Motor neuron (in vitro differentiated cells): ENCODE data around the gene EFR3B. TPM values are rescaled to one million over a fixed set of nuclear protein-coding genes. Genes with fewer than 3 reads are reported as not detected.
A peak's percentile ranks its signal among the peaks of the same experiment; 100 is the strongest.

Source experiments
- ATAC-seq, 8 experiments: fragments of 200-7000 bp; cut with Tn5 transposase; replicated peaks in 6 of 8; 2 replicates each; pipeline ENCODE4 v1.8.0; 2021; ENCODE audit warnings: mild to moderate bottlenecking in 8 of 8, moderate library complexity in 8 of 8
- H3K27ac ChIP-seq, 2 donors: fragments of 250-450 bp; sonication (Bioruptor Pico); 2 replicates each; pipeline ENCODE4 v1.9.0; 2021; ENCODE audit warnings: antibody characterized with exemption in 2 of 2, mild to moderate bottlenecking in 2 of 2, moderate library complexity in 1 of 2
- H3K4me1 ChIP-seq, 2 donors: fragments of 250-450 bp; sonication (Bioruptor Pico); replicated peaks in 1 of 2; 2 replicates each; pipeline ENCODE4 v1.6.1; 2021; ENCODE audit warnings: antibody characterized with exemption in 2 of 2, mild to moderate bottlenecking in 2 of 2, moderate library complexity in 1 of 2
- H3K4me3 ChIP-seq, 5 donors: fragments of 250-450 bp; sonication (Bioruptor Pico); 2 replicates each; pipeline ENCODE4 v1.9.0; 2021; ENCODE audit warnings: antibody characterized with exemption in 5 of 5, mild to moderate bottlenecking in 5 of 5, moderate library complexity in 4 of 5
- WGBS, 10 experiments: fragments of 450-650 bp; shearing (Covaris generic); methylation state at CpG; one replicate each; pipeline ENCODE4 v1.0.0; 2022; 5-methylcytosine and 5-hydroxymethylcytosine counted together
- in situ Hi-C, 9 experiments: fragments of 400-800 bp; cut with MboI; loops; one replicate each; pipeline ENCODE4 v1.15.0; 2021; ENCODE audit warnings: low sequenced_read_pairs in 9 of 9, low pct_unique_long_range_greater_than_20kb in 2 of 9; ENCODE audit not compliant: unreplicated experiment in 9 of 9
- total RNA-seq, 8 experiments: library from RNA; unstranded; fragments of 300-600 nt; gene quantifications; 2 replicates each; pipeline versions ENCODE4 v1.2.3 to v1.2.4, GENCODE V29; 2022

Gene EFR3B
- total RNA-seq, 8 experiments from 2014 or later, result 12.3 to 30.7 (median 21.1) TPM

DNA sequence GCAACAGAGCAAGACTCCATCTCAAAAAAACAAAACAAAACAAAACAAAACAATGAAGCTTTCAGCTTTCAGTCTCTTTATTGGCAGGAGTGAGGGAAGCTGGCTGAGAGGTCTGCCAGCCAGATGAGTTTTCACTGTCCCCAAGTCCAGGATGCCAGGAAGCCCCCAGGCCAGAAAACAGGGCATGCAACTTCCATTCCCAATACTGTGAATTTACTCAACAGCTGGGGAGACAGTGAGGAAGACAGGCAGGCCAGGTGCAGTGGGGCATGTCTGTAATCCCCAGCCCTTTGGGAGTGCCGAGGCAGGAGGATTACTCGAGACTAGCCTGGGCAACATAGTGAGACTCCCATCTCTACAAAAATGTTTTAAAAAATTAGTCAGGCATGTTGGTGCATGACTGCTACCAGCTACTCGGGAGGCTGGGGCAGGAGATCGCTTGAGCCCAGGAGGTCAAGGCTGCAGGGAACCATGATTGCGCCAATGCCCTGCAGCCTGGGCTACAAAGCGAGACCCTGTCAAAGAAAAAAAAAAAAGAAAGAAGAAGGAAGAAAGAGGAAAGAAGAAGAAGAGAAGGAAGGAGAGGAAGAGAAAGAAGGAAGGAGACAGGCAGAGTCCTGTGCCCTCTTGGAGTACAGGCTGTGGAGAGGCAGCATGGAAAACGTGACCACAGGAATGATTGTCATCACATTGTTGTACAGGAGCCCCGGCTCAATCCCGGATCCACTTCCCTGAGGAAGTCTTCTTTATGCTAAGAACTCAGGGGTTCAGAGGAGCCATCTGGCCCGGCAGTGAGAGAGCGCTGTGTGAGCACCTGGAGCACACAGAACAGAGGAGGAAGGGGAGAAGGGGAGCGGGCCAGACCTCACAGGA, 155.7 kb downstream of the EFR3B start:
- Histone ChIP-seq H3K27ac (no peak overlapping the region), H3K4me3 (no peak overlapping the region), H3K4me1 (peaks cover 0 to 1% of the 10 kb centered on the region in 2 donors)
- WGBS, 10 experiments, result 36 to 87% (median 63%) methylated on average over 2 to 11 of the region's 12 CpGs; no CpG with 5 or more reads in 1 of the 10 experiments
- in situ Hi-C loops, result no loop called here
- peak in 2 of 8 experiments; percentile 16 to 34 for ATAC-seq

DNA sequence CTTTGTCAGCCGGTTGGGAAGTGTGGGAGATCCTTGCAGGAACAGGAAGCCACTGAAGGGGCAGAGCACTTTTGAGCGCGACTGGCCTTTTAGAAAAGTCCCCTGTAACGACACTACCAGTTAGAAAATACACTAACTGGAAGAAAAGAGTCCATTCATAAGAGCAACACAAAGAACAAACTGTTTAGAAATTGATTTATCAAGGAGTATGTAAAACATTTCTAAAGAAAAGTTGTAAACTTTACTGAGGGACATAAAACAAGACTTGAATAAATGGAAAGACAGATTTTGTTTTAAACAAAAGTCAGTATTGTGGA, 156.3 kb downstream of the EFR3B start:
- no peak overlapping the region for H3K4me3 ChIP-seq
- no peak for ATAC-seq
- H3K4me1 ChIP-seq, result no peaks in the 10 kb centered on the region
- in situ Hi-C loops, result no loop called here
- no peak overlapping the region for H3K27ac ChIP-seq
- 0 to 80% (median 48%) methylated on average over 1 to 4 of the region's 4 CpGs; no CpG with 5 or more reads in 3 of the 10 experiments for WGBS, 10 experiments

DNA sequence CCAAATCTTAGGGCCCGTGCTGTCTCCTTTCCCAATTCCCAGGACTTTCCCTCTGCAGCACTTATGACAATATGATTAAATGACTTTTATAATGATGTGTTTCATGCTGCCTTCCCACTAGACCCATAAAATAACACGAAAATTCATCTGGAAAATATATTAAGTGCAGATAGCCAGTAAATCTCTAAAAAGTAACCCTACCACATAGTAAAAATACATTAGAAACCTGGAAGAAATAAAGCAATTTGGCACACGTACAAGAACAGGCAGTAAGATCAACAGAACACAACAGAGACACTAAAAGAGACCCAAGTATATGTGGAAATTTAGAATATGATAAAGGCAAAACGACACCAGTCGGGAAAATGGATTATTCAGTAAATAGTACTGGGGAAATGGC, 156.7 kb downstream of the EFR3B start:
- WGBS, 10 experiments, result 35 to 92% (median 65%) methylated on average over 1 to 5 of the region's 5 CpGs
- in situ Hi-C loops, result no loop called here
- no peak for ATAC-seq
- Histone ChIP-seq H3K4me1 (no peaks in the 10 kb centered on the region), H3K27ac (no peak overlapping the region), H3K4me3 (no peak overlapping the region)

DNA sequence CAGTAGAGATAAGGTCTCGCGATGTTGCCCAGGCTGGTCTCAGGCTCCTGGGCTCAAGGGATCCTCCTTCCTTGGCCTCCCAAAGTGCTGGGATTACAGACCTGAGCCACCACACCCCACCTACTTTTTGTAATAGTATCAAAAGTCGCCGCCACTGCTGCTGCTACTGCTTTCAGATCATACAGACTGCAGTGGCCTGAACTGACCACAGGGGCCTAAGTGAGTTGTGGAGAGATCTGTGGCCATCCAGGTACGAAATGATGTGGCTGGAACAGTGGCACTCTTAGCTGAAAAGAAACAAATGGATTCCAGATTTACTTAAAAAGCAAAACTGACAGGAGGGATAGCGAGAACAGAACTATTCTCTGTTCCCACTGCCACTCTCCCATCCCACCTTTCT, 159.4 kb downstream of the EFR3B start:
- Histone ChIP-seq H3K27ac (no peak overlapping the region), H3K4me1 (no peaks in the 10 kb centered on the region), H3K4me3 (no peak overlapping the region)
- 40 to 100% (median 88%) methylated on average over 1 to 3 of the region's 6 CpGs; no CpG with 5 or more reads in 3 of the 10 experiments for WGBS, 10 experiments
- in situ Hi-C loops, result no loop called here
- peak in 1 of 8 experiments; percentile 42 for ATAC-seq

DNA sequence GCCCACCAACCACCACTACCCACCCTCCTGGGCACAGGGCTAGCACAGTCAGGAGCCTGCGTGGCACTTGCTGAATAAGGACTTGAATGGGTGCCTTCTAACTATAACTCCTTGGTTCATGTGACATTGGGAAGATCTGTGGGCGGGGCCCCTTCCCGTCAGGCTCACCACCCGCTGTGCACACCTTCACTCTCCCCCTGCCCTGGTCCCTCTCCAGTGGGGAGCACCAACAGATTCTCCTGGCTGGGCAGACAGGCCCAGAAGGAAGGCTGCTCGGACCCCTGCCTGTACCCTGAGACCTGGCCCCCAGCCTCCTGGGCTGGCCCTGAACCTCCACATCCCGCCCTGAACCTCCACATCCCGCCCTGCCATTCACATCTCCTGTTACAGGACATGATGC, 159.9 kb downstream of the EFR3B start:
- 67 to 92% (median 80%) methylated on average over 1 to 5 of the region's 7 CpGs; no CpG with 5 or more reads in 6 of the 10 experiments for WGBS, 10 experiments
- Histone ChIP-seq H3K27ac (no peak overlapping the region), H3K4me3 (no peak overlapping the region), H3K4me1 (no peaks in the 10 kb centered on the region)
- no peak for ATAC-seq
- in situ Hi-C loops, result no loop called here

DNA sequence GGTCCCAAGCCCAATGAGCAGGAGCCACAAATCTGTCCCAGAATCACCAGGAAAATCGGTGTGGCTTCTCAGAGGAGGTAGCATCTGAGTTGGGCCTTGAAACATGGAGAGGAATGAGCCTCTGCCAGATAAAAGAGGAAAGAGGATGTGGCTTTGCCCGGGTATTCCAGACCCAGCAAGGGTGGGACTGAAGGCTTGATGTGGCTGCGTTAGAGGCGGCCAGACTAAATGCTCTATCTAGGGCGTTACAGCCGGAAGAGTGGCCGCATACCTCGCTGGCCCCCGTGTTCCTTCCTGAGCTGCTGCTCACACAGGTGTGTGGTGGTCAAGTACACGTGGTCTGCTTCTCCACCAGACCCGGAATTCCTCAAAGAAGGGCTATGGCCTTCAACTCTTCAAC, 160.4 kb downstream of the EFR3B start:
- 57 to 100% (median 96%) methylated on average over 1 to 8 of the region's 11 CpGs; no CpG with 5 or more reads in 4 of the 10 experiments for WGBS, 10 experiments
- in situ Hi-C loops, result no loop called here
- no peak for ATAC-seq
- Histone ChIP-seq H3K4me3 (no peak overlapping the region), H3K4me1 (no peaks in the 10 kb centered on the region), H3K27ac (no peak overlapping the region)

DNA sequence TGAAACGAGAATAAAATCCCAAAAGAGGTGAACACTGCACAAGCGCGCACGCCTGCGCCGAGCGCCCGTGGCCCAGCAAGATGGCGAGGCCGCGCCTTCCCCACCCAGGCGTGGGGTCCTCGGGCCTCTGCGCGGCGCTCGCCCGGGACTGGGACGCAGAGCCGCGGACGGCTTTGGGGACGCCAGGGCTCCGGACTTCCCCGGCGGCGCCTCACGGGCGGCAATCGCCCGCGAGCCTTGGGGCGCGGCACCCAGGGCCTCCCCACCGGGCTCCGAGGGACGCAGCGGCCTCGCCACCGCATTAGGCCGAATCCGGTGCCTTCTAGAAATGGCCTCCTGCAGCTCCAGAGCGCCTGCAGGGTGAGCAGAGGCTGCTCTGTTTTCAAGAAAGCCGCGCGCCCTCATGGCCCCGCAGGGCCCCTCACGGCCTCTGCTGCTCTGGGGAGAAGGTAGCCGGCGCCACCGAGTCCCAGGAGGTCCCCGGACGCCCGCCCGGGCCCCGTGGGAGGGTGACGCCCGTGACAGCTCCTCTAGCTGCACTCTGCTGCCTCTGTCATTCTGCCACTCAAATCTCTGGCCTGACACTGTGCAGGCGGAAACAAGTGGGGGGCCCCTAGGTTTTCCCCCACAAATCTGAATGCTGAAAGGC, 162.4 kb downstream of the EFR3B start:
- no peak overlapping the region for H3K27ac ChIP-seq
- in situ Hi-C loops, result no loop called here
- WGBS, 10 experiments, result 40 to 98% (median 78%) methylated on average over 10 to 25 of the region's 59 CpGs
- no peaks in the 10 kb centered on the region for H3K4me1 ChIP-seq
- no peak overlapping the region for H3K4me3 ChIP-seq
- ATAC-seq, result peak in 3 of 8 experiments; percentile 22 to 88 (median 56)

DNA sequence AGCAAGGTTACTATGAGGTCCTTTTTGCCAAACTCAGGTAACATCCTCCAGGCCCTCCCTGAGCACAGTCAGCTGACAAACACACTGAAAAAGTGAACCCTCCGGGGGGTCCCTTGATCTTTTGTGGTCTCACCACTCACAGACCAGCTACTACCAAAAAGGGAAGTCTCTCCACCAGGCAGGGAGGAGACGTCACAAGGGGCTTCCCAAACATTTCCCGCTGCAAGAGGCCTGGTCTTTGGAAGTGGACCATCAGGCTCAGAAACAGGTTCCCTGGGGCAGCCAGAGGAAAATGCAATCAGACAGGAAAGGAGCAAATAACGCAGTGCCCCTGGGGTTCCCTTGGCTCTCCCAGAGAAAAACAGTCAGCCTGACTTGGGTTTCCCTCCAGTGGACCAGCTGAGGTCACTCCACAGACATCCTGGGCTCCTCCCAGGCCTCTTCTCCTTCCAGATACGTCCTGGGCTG, 165.2 kb downstream of the EFR3B start:
- Histone ChIP-seq H3K4me1 (peaks cover 5 to 10% of the 10 kb centered on the region in 2 donors), H3K27ac (no peak overlapping the region), H3K4me3 (no peak overlapping the region)
- ATAC-seq, result no peak
- in situ Hi-C loops, result no loop called here
- 20 to 100% (median 80%) methylated on average over 1 to 2 of the region's 5 CpGs; no CpG with 5 or more reads in 3 of the 10 experiments for WGBS, 10 experiments

Other genes with a start within 250 kb of the EFR3B start
- 10 to 100 TPM; 21.4 to 44.8 (median 27.2) TPM for gene PTRHD1, start 248.7 kb upstream of the EFR3B start, total RNA-seq
- gene CENPO, start 248.7 kb upstream of the EFR3B start, total RNA-seq, result 10 to 100 TPM in 3 of 8 experiments, 1 to 10 TPM in 5; 4.8 to 35.0 (median 6.7) TPM
- 10 to 100 TPM; 10.2 to 91.3 (median 20.6) TPM for gene ADCY3, start 121.8 kb upstream of the EFR3B start, total RNA-seq
- gene DNAJC27, start 70.1 kb upstream of the EFR3B start, total RNA-seq, result 10 to 100 TPM in 3 of 8 experiments, 1 to 10 TPM in 5; 5.2 to 12.5 (median 8.1) TPM
- gene POMC, start 126.5 kb downstream of the EFR3B start, total RNA-seq, result 1 to 10 TPM in 1 of 8 experiments, under 1 TPM in 3, not detected in 4; 0.13 to 3.2 (median 0.51) TPM